DMS53 treated with DMSO at 0.1 percent for 48 hours (cell line): ENCODE results near the gene IMMP1L.

Source experiments
- DNase-seq: peaks from one replicate; lab custom pipeline; 2025; ENCODE audit not compliant: unreplicated experiment; lab: John Stamatoyannopoulos, UW

IMMP1L gene

GRCh38 chr11:31477528-31478222, 31.7 kb downstream of the IMMP1L start:
- no peak for DNase-seq

DNA sequence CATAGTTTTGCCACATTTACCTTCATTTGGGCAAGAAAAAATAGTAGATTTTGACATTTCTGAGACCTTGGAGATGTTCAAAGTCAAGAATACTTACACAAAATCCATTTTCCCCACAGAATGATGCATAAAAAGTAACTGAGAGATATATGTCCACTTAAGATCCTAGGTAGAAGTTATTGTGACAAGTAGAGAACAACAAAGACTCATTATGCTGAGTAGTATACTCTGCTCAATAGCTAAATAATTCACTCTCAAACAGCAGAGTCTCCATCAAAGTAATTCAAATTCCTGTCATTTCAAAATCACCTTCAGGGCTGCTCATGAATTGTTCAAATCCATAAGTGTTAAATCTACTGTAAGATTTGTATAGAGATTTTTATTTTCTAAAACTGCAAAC, 35.3 kb downstream of the IMMP1L start:
- no peak for DNase-seq

- DNase-seq: no peak
These were observed 45.0 kb downstream of the IMMP1L start for GRCh38 chr11:31464436-31464835.

GRCh38 chr11:31455177-31455576, 54.2 kb downstream of the IMMP1L start:
- DNase-seq: no peak

GRCh38 chr11:31450841-31451240, 58.6 kb downstream of the IMMP1L start:
- DNase-seq: no peak

DNA sequence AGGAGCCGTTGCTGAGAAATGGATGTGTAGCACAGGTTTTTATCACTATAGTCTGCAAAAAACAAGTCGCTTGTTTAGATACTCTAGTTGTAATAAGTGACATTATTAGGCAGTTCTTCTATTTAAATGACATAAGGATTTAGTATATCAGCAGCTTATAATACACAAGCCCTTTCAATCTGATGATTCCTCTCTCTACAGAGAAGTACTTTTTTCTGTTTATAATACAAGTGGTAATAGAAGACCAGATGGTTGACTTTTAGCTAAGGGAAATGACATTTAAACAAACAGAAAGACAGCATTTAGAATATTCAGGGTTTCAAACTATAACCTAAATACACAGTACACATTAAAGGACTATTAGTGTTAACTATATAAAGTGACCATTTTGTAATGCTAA, 60.4 kb downstream of the IMMP1L start:
- DNase-seq: no peak

- DNase-seq: no peak
These were observed 63.8 kb downstream of the IMMP1L start for GRCh38 chr11:31445621-31446020.

DNA sequence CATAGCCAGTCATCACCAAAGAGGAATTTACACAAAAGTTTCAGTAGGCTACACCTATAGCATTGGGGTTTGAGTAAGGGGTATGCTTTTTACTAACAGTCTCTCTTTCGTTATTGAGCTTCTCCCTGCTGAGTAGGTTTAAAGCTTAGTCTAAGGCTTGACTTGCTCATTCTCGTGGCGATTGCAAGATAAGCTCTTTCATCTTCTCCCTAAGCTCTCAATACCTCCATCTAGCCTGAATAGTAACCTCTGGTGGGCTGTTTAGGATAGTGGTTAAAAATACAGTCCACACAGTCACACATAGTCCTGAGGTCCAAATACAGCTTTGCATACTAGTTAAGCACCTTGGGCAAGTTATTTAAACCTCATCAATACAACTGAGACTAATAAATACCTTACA, 65.6 kb downstream of the IMMP1L start:
- DNase-seq: no peak

- DNase-seq: peak; percentile 78
These were observed 67.3 kb downstream of the IMMP1L start for GRCh38 chr11:31442086-31442485.

GRCh38 chr11:31441296-31441695, 68.1 kb downstream of the IMMP1L start:
- no peak for DNase-seq

DNA sequence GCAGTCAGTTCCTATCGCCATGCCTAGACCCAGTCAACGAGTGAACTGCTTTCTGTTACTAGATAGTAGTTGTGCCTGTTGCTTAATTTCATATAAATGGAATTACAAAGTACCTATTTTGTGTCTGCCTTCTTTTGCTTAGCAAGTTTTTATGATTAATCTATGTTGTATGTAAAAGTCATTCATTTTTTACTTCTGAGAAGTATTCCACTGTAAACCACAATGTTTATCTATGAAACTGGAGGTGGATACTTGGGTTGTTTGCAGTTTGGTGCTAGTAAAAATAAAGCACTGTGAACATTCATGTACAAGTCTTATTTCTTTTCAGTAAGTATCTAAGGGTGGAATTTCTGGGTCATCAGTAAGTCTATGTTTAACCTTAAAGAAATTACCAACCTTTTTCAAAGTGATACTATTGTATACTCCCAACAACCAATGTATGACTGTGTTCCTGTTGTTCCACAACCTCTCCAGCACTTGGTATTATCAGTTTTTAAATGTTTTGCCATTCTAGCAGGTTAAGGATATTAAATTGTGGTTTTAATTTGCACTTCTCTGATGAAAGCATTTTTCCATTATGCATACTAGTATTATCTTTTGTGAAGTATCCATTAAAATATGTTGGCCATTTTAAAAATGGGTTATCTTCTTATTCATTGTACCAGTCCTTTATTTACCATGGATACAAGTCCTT, 71.5 kb downstream of the IMMP1L start:
- no peak for DNase-seq

DNA sequence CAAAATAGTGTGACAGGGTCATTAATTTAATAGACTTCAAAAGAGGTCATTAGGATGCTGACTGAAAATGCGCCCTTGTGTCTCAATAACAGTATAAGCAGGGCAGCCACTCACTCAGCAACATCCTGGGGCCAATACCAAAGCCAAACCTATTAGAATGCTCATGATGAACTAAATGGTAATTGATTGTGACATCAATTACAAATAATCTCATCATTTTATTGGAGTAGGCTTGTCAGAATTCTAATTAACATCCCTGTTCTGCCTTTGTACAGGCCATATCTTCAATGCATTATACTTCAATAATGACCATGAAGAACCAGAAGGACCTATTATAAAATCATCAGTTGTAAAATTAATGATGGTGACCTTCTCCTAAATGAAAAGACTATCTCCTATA, 75.6 kb downstream of the IMMP1L start:
- no peak for DNase-seq

- DNase-seq: no peak
These were observed 84.8 kb downstream of the IMMP1L start for GRCh38 chr11:31424652-31425051.

GRCh38 chr11:31422703-31423102, 86.7 kb downstream of the IMMP1L start:
- DNase-seq: no peak

DNA sequence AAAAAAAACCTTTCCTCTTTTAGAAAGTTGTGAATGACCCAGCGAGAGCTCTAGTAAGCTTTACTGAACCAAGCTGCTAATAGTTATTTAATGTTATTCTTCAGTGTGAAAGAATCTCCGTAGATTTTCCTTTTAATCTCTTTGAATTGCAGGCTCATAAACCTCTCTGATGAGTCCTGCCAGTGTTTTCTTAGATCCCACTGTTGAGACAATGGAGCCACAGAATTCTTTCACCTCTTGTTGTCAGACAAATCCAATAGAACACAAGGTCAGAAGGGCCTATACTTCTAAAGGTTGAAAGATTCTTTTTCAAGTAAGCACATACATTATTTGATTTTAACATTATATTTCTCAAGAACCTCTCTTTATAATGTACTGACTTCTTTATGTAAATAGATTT, 87.6 kb downstream of the IMMP1L start:
- no peak for DNase-seq

DNA sequence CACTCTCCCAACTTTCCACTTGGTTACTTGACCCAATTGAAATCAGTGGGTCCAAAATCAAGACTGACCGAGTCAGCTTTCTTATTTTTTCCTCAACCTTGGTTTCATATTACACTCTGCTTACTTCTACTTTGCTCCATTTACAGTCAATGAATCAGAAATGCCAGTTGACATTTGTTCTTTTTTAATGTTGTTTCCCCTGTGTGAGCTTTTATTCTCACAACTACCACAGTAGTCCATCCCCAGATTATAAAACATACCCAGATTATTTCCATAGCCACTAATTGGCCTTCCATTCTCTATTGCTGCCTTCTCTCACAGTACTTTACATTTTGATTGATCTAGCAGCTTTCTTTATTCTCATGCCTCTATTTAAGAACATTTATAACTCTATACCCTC, 89.8 kb downstream of the IMMP1L start:
- DNase-seq: no peak

DNA sequence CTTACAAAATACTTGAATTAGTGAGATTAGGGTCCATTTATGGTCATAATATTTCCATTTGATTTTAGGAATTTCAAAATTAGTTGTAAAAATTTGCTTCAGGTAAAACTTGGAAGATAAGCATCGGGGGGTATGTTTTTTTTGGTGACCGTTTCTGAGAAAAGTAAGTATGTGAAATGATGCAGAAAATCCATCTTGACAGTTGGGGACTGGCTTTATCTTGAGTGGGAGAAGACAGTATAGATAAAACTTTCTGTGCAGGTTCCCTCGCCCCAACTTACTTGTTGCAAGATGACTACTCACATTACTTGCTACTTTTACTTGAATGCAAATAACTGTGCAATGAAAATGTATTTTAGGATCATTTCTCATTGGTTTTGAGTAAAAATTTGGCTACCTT, 90.3 kb downstream of the IMMP1L start:
- no peak for DNase-seq

DNA sequence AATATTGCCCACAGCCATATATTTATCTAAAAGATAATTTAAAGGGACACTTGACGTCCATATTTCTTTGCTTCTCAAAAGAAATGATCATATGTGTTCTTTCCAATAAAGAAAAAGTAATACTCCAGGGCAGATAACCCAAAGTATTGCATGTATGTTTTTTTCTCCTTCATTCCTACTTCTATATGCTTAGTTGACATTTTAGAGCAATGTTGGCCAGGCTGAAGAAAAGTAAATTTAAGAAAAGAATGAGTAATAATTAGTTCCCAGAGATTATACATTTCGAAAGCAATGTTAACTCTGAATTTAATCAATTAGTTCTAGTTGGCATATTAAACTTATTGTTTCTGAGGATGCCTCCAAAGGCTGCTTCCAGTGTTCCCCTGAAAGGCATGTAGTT, 91.6 kb downstream of the IMMP1L start:
- DNase-seq: no peak

DNA sequence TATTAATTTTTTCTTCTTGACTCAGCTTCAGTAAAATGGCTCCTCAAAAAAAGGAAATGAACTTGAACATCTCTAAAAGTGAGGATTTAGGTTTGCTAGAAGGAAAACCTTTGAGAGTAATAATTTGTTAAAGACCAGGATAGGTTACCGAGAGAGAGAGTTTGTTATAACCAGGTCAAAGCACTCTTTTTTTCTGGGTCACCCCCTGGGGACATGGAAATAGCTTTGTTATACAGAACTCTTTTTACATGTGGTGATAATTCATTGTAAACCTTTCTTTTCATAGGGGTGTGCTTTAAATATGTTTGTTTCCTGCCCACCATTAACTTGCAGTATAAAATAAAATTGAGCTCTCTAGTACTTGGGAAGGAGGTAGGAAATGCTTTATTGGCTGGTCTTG, 92.1 kb downstream of the IMMP1L start:
- no peak for DNase-seq

GRCh38 chr11:31415435-31415834, 94.0 kb downstream of the IMMP1L start:
- no peak for DNase-seq

- DNase-seq: no peak
These were observed 95.1 kb downstream of the IMMP1L start for GRCh38 chr11:31414338-31414737.

GRCh38 chr11:31412946-31413345, 96.5 kb downstream of the IMMP1L start:
- no peak for DNase-seq

- DNase-seq: no peak
These were observed 101.2 kb downstream of the IMMP1L start for GRCh38 chr11:31408201-31408600.
